CD4-positive, alpha-beta T cell treated with Interleukin-1 beta for 1 hour (primary cell): ENCODE data around the gene VSTM2B.
"Not testable (repeated sequence)": the region's sequence is repeated elsewhere in the genome, so short reads cannot be mapped to it uniquely, and the experiment has no call there.

Experiments
- DNase-seq, 2 donors: peaks; one replicate each; pipeline ENCODE4 v3.0.0-alpha.2; 2020 to 2022

The VSTM2B gene

DNA sequence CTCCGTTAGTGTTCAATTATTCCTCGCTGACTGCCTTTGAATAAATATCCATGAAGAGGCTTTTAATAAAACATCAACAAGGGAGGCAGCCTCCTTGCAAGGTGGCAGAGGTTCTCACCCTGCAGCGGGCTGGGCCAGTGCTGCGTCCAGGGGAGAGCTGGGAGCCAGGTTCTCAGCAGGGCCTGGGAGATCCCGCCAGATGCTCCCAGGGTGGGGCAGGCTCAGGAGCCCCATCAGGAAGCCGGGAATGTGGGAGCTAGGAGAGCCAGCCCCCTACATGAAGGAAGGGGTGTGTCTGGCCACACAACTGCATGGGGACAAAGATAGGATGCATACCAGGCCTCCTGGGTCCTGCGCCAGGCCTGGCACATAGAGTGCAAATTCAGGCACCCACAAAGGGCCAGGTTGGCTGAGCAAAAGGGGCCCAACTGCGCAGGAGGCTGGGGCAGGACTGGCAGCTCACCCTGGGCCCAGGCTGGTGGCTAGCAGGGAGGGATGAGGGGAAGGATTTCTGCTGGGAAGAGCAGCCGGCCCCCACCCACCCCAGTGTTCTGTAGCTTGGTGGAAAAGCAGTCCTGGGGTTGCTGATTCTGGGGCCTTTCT, 22.8 kb downstream of the VSTM2B start:
- DNase-seq, result no peak

DNA sequence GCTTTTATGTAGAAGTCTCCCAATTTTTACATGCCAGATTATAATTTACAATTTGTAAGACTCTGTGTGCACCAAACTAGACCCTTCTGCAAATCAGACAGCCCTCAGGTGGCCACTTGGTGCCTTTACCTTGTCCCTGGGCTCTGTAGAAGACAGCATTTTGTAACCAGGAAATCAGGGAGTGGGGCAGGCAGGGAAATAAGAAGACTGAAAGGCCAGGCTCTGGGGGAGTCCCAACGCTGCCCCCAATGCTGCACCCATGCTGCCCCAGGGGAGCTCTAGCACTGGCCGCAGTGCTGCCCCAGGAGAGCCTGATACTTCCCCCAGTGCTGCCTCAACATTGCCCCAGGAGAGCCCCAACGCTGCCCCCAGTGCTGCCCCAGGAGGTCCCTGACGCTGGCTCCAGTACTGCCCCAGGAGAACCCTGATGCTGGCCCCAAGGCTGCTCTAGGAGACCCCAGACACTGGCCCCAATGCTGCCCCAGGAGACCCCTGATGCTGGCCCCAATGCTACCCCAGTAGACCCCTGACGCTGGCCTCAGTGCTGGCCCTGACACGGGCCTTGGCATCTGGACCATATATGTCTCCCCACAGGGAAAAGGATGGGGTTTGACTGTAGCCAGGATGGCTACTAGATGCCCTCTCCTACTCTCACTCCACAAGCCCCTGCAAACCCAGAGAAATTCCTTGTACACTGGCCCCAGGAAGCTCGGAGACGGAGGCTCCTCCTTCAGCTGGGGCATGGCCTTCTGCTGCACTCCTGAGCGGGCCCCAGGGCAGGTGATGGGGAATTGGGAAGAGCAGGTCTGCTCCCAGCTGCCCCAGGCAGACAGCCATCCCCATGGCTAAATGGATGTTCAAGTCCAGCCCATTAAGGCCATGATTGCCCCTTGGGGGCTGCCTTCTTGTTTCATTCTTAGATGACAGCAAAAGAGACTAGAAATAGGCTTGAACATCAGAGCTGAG, 23.6 kb downstream of the VSTM2B start:
- no peak for DNase-seq

DNA sequence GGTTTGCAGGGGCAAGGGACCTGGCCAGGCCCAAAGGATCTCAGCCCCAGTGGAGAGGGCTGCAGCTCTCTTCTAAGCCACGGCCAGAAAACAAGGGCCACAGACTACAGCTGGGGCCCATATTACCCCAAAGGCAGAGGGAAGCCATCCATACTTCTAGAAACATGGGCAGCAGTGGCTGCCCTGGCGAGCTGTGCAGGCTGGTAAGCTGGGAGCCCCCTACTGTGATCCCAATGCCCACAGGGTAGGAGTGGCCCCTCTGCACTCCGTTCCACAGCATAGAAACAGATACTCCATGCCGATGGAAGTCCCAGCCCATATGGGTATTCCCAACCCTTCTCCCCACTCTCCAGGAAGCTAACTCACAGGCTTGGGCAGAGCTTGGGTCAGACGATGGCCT, 25.1 kb downstream of the VSTM2B start:
- no peak for DNase-seq

DNA sequence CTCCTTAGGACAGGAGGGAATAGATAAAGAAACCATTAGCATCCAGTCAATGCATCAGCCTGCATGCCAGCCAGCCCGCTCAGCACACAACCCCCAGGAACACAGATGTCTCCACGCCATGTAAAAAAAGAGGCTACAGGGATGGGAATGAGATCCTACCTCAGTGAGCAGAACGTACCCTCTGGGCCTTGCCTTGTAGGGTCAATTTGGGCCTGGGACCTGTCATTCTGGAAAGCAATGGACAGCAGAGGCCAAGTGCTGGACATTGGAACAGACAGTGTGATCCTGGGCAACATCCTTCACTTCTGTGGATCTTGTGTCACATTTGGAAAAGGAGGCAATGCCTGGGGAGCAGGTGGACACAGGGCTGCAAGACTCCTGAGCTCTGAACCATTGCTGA, 26.0 kb downstream of the VSTM2B start:
- DNase-seq, result no peak

DNA sequence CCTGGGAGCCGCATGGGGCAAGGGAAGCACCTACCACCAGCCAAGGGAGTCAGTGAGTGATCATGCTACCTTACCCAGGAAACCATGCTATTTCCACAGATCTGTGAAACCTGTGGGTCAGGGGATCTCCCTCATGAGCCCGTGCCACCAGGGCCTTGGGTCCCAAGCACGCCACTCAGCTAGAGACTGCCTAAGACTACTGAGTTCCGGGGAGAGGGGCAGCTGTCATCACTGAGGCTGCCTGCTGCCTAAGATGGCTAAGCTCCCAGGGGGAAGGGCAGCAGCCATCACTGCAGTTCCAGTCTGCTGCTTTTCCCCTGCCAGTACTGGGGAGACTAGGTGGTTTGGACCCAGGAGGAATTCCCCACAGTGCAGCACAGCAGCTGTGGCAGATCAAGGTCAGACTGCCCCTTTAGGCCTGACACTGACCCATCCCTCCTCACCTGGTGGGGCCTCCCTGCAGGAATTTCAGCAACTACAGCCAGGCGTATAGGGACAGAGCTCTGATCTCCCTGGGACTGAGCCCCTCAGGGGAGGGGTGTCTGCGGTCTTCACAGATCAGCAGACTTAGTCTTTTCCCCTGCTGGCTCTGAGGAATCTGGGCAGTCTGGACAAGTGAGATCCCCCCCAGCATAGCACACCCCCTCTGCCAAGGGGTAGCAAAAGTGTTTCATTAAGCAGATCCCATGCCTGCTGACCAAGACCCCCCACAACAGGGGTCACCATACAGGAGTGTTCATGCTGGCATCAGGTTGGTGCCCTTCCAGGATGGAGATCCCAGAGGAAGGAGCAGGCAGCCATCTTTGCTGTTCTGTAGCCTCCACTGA, 26.9 kb downstream of the VSTM2B start:
- no peak for DNase-seq

DNA sequence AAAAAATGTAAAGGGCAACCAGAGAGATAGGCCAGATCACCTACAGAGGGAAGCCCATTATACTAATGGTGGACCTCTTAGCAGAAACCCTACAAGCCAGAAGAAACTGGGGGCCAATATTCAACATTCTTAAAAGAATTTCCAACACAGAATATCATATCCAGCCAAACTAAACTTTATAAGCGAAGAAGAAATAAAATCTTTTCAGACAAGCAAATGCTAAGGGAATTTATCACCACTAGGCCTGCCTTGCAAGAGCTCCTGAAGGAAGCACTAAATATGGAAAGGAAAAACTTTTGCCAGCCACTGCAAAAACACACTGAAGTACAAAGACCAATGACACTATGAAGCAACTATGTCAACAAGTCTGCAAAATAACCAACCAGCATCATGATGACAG, 28.4 kb downstream of the VSTM2B start:
- DNase-seq, result no peak

DNA sequence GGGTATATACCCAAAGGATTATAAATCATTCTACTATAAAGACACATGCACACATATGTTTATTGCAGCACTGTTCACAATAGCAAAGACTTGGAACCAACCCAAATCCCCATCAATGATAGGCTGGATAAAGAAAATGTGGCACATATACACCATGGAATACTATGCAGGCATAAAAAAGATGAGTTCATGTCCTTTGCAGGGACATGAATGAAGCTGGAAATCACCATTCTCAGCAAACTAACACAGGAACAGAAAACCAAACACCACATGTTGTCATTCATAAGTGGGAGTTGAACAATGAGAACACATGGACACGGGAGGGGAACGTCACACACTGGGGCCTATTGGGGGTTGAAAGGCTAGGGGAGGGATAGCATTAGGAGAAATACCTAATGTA, 33.3 kb downstream of the VSTM2B start:
- DNase-seq, result not testable (repeated sequence)

DNA sequence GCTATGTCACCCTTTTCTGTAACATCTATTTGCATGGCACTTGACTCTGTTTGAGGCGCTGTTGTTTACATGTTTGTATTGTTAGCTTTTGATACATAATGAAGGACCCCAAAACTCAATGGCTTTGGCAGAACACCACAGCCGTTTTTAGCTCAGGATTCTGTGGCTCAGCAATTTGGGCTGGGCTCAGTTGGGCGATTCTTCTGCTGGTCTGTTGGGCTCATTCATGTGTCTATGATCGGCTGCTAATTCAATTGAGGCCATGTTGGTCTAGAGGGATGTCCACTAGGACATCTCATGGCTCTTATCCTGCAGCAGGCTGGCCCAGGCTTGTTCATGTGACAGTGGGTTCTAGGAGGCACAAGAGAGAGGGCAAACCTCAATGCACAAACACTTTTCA, 33.9 kb downstream of the VSTM2B start:
- no peak for DNase-seq

DNA sequence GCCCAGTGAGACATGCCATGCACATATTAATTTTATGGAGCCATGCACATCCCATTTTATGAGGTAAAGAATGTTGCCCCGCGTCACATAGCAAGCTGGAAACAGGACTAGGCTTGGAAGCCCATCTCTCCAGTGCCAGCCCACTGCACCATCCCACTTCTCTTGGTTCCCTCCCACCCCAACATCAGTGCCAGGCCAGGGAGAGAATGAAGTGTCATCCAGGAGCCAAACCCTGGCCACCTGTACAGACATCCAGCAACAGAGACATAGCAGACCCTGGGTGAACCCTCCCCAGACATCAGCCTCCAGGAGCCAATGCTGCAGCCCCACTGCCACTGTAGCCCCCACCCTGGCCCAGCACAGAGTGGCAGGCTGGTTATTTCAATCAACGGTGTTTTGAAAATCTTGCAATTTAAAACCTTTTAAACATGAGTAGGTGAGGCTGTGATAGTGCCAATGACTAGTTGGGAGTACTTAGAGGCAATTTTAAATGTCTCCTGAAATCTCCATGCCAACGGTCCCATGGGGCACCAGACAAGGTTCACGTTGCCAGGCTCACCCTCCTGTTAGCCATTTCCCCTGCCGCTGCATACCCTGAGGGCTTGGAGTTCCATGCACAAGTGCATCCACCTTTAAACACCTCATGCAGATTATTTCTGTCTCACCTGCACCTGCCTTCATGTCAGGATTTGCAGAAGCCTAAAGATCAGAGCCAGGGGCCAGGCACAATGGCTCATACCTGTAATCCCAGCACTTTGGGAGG, 34.7 kb downstream of the VSTM2B start:
- DNase-seq, result no peak

DNA sequence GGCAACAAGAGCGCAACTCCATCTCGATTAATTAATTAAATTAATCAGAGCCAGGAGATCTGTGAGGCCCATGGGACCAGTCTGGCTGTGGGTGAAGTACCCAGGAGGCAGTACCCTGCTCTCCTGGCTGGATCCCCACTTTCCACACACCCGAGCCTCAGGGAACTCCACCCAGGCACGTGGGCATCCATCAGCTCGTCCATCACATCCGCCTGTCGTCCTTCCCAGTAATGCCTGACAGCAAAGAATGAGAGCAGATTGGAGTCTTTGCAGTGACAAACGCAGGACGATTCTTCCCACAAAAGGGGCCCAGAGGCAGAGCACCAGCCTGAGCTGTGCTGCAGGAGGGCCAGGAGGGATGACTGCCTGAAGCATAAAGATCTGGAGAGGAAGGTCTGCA, 35.8 kb downstream of the VSTM2B start:
- DNase-seq, result no peak

DNA sequence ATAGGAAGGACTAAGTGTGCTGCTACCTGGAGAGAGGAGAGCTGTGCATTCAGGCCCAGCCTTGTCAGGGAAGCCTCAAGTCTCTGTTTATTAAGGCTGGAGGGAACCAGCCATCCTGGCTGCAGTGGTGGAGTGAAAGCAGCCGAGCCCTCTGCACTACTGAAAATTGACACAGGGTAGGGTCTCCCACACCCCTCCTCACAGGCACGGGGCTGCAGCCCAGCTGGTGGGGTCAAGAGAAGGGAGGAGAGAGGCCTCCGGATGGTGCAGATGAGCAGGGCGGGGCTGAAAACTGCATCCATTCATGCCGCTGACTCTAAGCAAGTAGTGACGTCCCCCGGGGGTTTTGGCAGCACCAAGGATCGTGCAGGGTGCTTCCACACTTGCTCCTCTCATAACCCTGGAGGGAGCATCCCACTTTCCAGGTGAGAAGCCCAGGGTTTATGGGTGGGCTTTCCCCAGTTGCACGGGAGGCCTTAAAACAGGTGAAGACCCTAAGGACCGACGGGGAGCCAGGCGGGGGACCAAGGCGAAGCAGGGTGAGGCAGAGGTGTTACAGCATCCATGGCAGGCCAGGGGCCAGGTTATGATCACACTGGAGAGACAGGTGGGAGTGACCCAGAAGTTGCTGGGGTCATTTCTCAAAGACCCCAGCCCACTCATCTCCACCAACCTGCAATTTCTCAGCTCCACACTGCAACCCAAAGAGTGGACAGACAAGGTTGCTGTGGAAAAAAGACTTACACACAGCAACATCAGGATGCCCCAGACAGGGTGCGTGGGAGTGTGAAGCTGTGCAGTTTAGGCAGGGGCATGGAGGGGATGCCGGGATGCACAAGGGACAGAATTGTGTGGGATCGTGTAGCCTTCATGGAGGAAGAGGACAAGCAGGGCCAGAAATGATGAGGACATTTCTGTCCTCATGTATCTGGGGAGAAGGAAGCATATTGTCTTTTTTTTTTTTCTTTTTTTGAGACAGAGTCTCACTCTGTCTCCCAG, 36.8 kb downstream of the VSTM2B start:
- no peak for DNase-seq

DNA sequence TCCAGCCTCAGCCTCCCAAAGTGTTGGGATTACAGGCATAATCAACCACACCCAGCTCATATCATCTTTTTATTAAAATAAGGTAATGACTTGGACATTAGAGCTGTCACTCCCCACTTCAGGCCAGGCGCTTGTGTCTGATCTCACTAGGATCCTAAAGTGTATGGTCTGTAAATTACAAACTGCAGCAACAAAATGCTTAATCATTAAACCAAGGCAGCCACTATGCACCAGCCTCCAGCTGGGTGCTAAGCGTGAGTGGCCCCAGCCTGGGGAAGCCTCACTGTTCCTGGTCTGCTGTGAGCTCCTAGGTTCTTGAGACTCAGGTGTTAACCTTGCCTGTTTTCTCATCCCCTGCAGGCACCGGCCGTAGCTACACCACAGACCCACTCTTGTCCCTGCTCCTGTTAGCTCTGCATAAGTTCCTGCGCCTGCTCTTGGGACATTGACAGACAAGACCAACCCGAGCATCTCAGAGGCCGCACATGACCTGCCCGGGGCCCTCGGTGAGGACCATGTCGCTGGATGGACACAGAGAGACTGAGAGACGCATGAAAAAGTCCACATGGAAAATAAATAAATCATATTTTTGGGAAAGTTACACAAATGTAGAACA, 37.8 kb downstream of the VSTM2B start:
- DNase-seq, result no peak

DNA sequence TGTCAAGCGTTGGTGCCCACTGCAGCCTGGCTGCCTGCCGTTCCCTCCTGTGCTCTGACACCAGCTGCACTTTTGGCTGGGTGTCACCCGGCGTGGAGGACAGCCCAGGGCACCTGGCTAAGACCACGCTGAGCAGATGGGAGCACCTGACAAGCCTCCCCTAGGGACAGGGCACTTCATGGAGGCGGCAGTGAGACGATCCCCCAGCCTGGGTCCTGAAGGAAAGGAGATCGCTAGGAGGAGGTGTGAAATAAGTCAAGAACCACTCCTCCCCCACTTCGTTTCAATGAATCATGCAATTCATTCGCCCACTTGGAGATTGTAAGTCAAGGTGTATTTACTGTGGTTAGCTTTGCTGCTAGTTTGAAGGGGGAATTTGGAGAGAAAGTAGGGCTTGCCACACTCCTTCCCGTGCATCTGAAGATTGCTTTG, 38.8 kb downstream of the VSTM2B start:
- DNase-seq, result no peak

DNA sequence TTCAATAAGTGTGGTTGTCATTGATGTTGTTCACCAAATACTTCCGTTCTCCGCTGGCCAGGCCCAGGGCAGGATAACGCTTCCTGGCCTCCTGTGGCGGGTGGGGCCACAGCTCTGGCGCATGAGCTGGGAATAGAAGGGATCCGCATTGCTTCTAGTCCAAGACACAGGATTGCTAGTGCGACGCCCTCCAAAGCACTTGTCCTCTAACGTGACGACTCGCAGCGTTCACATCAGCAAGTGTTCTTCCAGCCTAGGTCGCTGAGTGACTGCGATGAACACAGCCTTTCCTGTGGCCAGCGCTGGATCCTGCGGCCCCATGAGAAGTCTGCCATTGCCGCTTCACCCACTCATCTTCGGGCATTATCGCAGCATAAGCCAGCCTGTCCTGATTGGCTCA, 39.4 kb downstream of the VSTM2B start:
- no peak for DNase-seq

DNA sequence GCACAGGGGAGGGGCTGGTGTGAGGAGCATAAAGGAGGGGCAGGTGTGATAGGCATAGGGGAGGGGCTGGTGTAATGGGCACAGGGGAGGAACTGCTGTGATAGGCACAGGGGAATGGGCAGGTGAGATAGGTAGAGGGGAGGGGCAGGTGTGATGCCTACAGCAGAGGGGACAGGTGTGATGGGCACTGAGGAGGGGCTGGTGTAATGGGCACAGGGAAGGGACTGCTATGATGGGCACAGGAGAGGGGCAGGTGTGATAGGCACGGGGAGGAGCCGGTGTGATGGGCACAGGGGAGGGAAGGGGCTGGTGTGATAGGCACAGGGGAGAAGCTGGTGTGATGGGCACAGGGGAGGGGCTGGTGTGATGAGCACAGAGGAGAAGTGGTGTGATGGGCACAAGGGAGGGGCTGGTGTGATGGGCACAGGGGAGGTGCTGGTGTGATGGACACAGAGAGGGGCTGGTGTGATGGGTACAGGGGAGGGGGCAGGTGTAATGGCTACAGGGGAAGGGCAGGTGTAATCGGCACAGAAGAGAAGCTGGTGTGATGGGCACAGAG, 40.8 kb downstream of the VSTM2B start:
- DNase-seq, result no peak

DNA sequence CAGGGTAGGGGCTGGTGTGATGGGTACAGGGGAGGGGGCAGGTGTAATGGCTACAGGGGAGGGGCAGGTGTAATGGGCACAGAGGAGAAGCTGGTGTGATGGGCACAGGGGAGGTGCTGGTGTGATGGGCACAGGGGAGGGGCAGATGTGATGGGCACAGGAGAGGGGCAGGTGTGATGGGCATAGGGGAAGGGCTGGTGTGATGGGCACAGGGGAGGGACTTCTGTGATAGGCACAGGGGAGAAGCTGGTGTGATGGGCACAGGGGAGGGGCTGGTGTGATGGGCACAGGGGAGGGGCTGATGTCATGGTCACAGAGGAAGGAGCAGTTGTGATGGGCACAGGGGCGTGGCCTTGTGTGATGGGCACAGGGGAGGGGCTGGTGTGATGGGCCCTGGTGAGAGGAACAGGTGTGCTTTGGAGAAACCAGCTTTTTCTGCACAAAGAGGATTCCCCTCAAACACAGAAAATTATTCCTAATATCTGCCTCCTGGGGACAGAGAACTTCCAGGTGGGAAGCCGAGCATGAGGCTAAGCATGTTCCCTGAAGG, 41.6 kb downstream of the VSTM2B start:
- DNase-seq, result no peak

DNA sequence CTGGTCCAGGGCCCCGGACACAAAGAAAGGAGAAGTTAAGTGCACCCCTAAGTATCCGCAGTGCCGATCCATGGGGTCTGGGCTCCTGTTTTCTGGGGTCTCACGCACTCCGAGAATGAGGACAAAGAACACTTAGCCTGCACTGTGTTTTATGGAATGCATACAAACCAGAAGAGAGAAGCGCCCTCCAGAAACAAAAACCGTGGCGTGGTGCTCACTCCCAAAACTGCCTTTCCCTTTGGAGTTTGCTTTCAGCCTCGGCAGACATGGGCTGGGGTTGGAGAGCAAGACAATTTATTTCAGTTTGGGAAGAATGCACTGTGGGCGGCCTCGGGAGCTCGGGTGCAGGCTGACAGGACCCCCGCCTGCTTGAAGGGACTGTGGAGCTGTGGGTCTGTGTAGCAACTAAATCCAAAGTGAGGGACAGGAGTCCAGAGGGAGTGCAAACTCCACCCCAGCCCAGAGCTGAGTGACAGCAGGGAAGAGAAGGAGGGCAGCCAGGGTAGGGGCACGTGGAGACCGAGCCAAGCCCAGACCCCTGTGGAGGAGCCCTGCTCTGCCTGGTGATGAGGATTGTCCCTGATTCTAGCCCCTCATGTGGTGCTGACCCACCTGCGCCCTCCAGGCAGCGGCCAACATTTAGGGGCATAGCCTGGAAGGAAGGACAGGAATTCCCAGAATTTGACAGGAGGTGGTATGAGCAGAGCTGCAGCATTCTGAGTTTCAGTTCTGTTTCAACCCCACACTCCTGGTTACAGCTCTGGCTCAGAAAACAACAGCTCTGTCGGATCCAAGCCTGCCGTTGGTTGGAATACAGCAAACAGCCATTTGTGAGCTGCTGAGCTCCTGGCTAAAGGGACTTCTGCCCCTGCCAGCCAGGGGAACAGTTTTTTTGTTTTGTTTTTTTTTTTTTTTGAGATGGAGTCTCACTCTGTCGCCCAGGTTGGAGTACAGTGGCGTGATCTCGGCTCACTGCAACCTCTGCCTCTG, 42.5 kb downstream of the VSTM2B start:
- DNase-seq, result no peak

DNA sequence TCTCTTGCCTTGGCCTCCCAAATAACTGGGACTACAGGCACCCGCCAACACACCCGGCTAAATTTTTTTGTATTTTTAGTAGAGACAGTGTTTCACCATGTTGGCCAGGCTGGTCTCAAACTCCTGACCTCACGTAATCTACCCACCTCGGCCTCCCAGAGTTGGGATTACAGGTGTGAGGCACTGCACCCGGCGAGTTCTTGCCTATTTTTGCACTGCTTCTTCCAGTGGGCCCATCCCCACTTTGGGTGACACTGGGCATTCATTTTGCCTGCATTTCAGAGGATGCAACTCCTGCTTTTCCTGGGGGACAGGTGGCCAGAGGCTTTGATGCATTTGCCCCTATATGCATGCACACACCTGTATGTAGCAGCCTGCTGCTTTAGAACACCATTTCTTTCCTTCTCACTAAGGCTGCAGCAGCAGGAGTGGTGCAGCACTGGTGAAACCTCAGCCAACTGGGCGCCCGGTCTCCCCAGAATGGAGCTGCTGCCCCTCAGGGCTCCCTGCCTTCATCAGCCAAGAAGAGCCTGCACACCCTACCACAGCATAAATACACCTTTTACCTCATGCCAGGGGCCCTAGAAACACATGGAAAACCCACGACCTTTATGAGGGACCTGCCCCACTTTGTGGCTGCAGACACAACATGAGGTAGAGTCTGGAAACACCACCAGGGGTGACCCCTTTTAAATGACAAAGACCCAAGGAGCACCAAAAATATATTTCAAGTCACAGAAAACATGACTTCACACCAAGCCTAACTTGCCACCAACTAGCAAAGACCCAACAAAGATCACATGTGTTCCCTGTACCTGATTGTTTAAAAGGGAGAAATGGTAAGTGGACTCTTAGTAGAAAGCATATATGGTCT, 43.5 kb downstream of the VSTM2B start:
- no peak for DNase-seq
